BJ (cell line): ENCODE measurements around the gene GPR17. TPM values are rescaled to one million over a fixed set of nuclear protein-coding genes. Genes with fewer than 3 reads are reported as not detected.

Experiments used
- CTCF ChIA-PET: fragments of 350-600 bp; formaldehyde crosslinking; extraction: SDS; loops from one replicate; lab custom pipeline; 2021; ENCODE audit warnings: antibody characterized with exemption, inconsistent platforms; lab: Yijun Ruan, JAX
- POLR2A ChIA-PET: fragments of 300-600 bp; sonication (Branson Sonifier 250); formaldehyde crosslinking; extraction: SDS; loops from one replicate; lab custom pipeline; 2021; ENCODE audit warnings: antibody characterized with exemption; lab: Charles Lee
- DNase-seq: peaks from one replicate; pipeline ENCODE4 v3.0.0-alpha.2; 2011; ENCODE audit warnings: low read depth
- H3K27me3 ChIP-seq: 2 replicates; pipeline ENCODE4 v1.6.0; 2011; ENCODE audit warnings: low read length; ENCODE audit not compliant: control insufficient read depth, insufficient read depth
- H3K36me3 ChIP-seq: 2 replicates; pipeline ENCODE4 v1.5.1; 2011; ENCODE audit warnings: low read length; ENCODE audit not compliant: control insufficient read depth, insufficient read depth
- H3K4me3 ChIP-seq: 2 replicates; pipeline ENCODE4 v1.5.1; 2011; ENCODE audit warnings: low read depth, mild to moderate bottlenecking, control low read depth, low read length
- polyA plus RNA-seq: library from polyadenylated mRNA; depleted of rRNA; stranded (reverse); fragments of >200 nt; gene quantifications from 2 replicates; pipeline ENCODE4 v1.2.3, GENCODE V29; 2011
- TF ChIP-seq, protein P1 (sequence below): IDR thresholded peaks from 2 replicates; pipeline ENCODE4 v1.5.1; 2011; ENCODE audit warnings: low read depth, mild to moderate bottlenecking, control low read depth, inconsistent platforms, low read length, moderate library complexity; ENCODE audit not compliant: insufficient read depth

The GPR17 gene
- polyA plus RNA-seq, 1 experiment = not detected

GRCh38 chr2:127646487-127647241 lies 711 bp downstream of the GPR17 start:
- Histone ChIP-seq H3K4me3 (no peak overlapping the region), H3K36me3 (peaks cover 4% of the 10 kb centered on the region), H3K27me3 (no peaks in the 10 kb centered on the region)
- TF ChIP-seq, protein P1, sequence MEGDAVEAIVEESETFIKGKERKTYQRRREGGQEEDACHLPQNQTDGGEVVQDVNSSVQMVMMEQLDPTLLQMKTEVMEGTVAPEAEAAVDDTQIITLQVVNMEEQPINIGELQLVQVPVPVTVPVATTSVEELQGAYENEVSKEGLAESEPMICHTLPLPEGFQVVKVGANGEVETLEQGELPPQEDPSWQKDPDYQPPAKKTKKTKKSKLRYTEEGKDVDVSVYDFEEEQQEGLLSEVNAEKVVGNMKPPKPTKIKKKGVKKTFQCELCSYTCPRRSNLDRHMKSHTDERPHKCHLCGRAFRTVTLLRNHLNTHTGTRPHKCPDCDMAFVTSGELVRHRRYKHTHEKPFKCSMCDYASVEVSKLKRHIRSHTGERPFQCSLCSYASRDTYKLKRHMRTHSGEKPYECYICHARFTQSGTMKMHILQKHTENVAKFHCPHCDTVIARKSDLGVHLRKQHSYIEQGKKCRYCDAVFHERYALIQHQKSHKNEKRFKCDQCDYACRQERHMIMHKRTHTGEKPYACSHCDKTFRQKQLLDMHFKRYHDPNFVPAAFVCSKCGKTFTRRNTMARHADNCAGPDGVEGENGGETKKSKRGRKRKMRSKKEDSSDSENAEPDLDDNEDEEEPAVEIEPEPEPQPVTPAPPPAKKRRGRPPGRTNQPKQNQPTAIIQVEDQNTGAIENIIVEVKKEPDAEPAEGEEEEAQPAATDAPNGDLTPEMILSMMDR = no peak
- POLR2A ChIA-PET = no interaction called here
- no peak for DNase-seq
- CTCF ChIA-PET = interaction anchor here (0.6 to 1.4 kb wide), 3 partner anchors 53 to 146 kb away, joined by 3 to 7 read pairs (median 5); no protein-coding TSS in a partner anchor

DNA sequence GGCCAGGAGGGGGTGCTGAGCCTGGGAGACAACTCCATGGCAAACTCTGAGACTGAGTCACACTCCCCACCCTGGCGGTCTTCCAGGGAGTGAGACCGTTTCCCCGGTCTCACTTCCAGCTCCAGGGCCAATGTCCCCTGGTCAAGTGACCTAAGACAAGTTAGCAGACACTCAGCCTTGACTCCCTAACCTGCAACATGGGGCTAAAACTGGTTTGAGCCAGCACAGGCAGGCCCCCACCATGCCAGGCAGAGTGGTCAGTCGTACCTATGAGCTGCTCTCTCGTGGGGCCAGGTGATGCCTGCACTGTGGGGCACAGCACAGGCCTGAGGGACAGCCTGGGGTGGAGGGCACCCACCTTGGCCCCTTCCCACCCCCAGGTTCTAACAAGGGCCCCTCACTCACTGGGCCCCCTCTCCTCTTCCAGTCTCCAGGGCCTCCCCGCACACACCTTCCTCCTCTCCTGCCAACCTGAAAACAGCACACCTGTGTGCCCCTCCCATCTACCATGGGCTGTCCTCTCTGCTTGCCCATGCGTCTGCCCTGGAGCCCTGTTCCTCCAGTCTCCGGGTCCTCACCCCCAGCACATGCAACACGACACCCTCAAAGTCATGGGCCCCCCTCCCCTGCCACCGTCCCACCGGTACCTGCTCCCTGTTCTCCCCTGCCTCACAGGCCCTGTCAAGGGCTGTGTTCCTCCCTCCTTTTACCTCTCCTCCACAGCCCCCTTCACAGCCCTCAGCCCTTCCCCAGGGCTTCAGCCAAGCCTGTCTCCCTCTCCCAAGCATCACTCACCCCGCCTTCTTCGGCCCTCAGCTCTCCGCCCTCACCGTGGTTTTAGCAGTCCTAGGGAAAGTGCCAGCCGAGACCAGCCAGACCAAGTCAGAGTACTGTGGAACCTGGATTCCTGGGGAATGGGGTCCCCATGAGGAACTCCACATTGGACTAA lies 1.6 kb downstream of the GPR17 start:
- no peak for DNase-seq
- Histone ChIP-seq H3K27me3 (no peaks in the 10 kb centered on the region), H3K36me3 (peaks cover 4% of the 10 kb centered on the region), H3K4me3 (no peak overlapping the region)
- TF ChIP-seq, protein P1 = no peak
- ChIA-PET CTCF (interaction anchor here (0.6 to 8.8 kb wide), 5 partner anchors 9 to 147 kb away, joined by 3 to 89 read pairs (median 5); no protein-coding TSS in a partner anchor), POLR2A (no interaction called here)

- ChIA-PET CTCF (interaction anchor here (1.1 to 8.8 kb wide), 2 partner anchors 10 to 57 kb away, joined by 5 to 89 read pairs; no protein-coding TSS in a partner anchor), POLR2A (no interaction called here)
- DNase-seq = no peak
- peaks cover 9% of the 10 kb centered on the region for H3K36me3 ChIP-seq
- TF ChIP-seq, protein P1 = no peak
- no peak overlapping the region for H3K4me3 ChIP-seq
- no peaks in the 10 kb centered on the region for H3K27me3 ChIP-seq
Measured at GRCh38 chr2:127648321-127648720, 2.4 kb downstream of the GPR17 start.

DNA sequence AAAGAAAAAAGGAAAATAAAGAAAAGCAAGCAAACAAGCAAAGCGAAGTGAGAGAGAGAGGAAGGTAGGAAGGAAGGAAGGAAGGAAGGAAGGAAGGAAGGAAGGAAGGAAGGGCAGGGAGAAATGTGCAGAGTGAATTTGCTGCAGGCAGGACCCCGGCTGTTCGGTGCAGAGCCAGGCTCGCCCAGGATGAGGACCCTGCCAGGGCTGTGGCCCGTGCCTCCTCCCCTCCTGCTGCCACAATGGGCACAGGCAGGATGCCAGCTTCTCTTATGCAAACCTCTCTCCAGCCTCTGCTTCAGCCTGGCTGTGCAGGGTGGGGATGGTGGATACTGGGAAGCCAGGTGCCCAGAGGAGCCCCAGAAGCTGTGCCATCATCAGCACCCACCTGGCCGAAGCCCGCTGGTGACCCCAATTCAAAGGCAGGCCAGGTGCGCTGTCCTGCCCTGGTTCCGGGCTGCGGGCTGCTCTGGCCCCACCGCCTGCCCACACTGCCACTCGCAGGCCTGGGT lies 3.2 kb downstream of the GPR17 start:
- Histone ChIP-seq H3K36me3 (peaks cover 9% of the 10 kb centered on the region), H3K27me3 (no peaks in the 10 kb centered on the region), H3K4me3 (no peak overlapping the region)
- ChIA-PET POLR2A (no interaction called here), CTCF (interaction anchor here (0.7 to 8.8 kb wide), 9 partner anchors 10 to 160 kb away, joined by 3 to 89 read pairs (median 11); partner anchors contain the start of genes IWS1 and LIMS2)
- TF ChIP-seq, protein P1 = no peak
- no peak for DNase-seq
